WI38 (cell line): ENCODE results near the gene ACTN4.

Experiments used
- H3K4me3 ChIP-seq: 2 replicates; pipeline ENCODE4 v1.5.1; 2011; ENCODE audit warnings: low read depth, mild to moderate bottlenecking, control low read depth, low read length
- CTCF ChIP-seq: IDR thresholded peaks from 2 replicates; pipeline ENCODE4 v1.5.1; 2012; ENCODE audit warnings: low read depth, mild to moderate bottlenecking, control low read depth, low read length

Gene ACTN4

GRCh38 chr19:38727868-38728660 lies 80.6 kb downstream of the ACTN4 start:
- no peak overlapping the region for H3K4me3 ChIP-seq
- no peak for TF ChIP-seq CTCF

GRCh38 chr19:38728752-38729541 lies 81.5 kb downstream of the ACTN4 start:
- TF ChIP-seq CTCF = no peak
- H3K4me3 ChIP-seq = no peak overlapping the region

GRCh38 chr19:38729653-38730469 lies 82.4 kb downstream of the ACTN4 start:
- no peak overlapping the region for H3K4me3 ChIP-seq
- TF ChIP-seq CTCF = peak; percentile 81

GRCh38 chr19:38730470-38730730 lies 83.0 kb downstream of the ACTN4 start:
- H3K4me3 ChIP-seq = no peak overlapping the region
- TF ChIP-seq CTCF = no peak

- H3K4me3 ChIP-seq = no peak overlapping the region
- no peak for TF ChIP-seq CTCF
Observed at GRCh38 chr19:38730731-38731589, 83.5 kb downstream of the ACTN4 start.

GRCh38 chr19:38731654-38732301 lies 84.3 kb downstream of the ACTN4 start:
- H3K4me3 ChIP-seq = no peak overlapping the region
- no peak for TF ChIP-seq CTCF
